GDM1 (cell line): ENCODE results near the gene PDGFA.

Experiments used
- DNase-seq: peaks from one replicate; lab custom pipeline; 2025; lab: John Stamatoyannopoulos, UW

PDGFA gene

DNA sequence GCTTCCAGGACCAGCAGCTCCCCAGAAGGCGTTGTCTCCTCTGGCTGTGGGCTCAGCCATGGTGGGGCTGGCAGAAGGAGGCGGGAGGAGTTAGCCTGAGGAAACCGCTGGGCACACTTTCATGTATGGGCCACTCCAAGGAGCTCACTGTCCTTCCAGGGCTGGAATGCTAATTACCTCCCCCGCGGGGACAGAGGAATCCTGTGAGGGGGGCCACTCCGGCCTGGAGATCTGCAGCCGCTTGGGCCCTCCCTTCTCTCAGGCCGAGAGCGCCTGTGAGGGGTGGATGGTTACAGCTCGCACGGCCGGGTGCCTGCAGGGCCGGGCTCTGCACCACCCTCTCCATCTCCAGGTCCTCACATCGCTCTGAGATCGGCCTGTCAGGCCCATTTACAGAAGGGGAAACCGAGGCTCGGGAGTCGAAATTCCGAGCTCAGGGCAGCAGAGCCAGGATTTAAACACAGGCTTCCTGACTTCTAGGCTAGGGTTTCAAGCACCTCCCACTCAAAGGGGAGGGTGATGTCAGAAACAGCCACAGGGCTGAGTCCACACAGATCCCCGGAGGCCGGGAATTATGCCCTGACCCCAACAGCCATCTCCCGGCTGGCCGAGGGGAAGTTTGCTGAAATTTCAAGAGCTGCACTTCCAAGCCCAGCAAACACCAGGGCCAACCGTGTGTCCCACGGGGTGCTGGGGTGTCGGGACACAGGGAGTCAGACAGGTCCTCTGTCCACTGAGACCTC, 59.1 kb downstream of the PDGFA start:
- DNase-seq, result no peak

DNA sequence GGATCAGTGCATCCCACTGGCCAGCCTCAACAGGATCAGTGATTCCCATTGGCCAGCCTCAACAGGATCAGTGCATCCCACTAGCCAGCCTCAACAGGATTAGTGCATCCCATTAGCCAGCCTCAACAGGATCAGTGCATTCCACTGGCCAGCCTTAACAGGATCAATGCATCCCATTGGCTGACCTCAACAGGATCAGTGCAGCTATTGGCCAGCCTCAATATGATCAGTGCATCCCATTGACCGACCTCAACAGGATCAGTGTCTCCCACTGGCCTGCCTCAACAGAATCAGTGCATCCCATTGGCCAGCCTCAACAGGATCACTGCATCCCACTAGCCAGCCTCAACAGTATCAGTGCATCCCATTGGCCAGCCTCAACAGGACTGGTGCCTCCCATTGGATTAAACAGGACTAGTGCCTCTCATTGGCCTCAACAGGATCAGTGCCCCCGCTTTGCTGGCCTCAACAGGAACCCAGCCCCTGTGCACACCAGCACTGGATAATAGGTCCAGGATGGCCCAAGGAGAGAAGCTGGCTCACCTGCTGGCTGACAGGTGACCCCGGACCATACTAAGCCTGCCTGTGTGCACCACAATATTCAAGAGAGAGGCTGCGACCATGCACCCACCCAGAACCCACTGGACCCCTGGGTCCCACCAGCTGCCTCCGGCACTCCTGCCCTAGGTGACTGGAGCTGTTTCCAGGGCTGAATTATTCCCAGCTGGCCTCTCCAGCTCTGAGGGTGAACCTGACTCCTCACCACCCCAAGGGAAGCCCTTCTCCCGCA, 59.9 kb downstream of the PDGFA start:
- DNase-seq, result no peak

DNA sequence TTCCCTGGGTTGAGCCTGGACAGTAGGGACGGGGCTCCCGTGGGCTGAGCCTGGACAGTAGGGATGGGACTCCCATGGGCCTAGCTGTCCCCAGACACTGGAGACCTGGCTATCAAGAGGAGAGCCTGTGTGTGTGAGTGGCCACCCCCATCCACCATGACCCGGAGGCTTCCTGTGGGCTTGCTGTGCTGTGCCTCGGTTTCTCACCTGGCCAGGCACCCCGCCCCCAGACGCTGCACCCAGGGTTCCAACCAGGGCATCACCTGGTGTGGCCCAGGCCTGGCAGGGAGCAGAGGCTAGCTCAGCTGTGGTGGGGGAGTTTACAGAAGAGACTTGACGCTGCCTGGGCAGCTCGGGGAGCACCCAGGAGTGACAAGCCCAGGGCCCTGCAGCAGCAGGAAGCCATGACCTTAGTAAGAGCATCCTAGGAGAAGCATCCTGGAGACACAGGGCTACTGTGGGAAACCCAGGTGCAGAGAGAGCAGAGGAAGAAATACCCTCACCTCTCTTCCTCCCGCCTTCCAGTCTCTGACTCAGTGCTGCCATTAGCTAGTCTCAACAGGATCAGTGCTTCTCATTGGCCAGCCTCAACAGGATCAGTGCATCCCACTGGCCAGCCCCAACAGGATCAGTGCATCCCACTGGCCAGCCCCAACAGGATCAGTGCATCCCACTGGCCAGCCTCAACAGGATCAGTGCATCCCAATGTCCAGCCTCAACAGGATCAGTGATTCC, 61.0 kb downstream of the PDGFA start:
- DNase-seq, result no peak

DNA sequence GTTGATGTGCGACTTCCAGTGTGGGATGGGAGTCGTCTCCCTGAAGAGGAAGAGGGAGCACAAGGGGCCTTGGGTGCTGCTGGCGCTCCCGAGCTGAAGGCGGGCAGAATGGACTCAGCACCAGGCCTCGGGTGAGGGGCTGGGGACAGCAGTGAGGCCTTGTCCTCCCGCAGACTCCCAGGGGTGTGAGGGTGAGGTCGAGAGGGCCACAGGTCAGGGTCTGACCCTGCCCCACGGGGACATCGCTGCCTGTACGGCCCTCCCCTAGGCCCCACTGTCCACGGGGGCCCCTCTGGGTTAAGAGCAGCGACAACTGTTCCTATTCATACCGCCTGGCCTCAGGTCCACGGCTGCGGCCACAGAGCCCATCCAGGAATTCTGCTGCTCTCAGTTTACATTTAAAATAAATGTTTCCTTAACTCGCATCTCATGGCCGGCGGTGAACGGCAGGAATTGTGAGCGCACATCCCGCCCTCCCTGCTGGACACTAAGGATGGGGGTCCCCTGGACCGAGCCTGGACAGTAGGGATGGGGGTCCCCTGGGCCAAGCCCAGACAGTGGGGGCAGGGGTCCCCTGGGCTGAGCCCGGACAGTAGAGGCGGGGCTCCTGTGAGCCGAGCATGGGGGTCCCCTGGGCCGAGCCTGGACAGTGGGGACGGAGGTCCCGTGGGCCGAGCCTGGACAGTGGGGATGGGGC, 61.7 kb downstream of the PDGFA start:
- DNase-seq, result no peak

- no peak for DNase-seq
Observed at GRCh38 chr7:455110-455928, 64.3 kb downstream of the PDGFA start.

DNA sequence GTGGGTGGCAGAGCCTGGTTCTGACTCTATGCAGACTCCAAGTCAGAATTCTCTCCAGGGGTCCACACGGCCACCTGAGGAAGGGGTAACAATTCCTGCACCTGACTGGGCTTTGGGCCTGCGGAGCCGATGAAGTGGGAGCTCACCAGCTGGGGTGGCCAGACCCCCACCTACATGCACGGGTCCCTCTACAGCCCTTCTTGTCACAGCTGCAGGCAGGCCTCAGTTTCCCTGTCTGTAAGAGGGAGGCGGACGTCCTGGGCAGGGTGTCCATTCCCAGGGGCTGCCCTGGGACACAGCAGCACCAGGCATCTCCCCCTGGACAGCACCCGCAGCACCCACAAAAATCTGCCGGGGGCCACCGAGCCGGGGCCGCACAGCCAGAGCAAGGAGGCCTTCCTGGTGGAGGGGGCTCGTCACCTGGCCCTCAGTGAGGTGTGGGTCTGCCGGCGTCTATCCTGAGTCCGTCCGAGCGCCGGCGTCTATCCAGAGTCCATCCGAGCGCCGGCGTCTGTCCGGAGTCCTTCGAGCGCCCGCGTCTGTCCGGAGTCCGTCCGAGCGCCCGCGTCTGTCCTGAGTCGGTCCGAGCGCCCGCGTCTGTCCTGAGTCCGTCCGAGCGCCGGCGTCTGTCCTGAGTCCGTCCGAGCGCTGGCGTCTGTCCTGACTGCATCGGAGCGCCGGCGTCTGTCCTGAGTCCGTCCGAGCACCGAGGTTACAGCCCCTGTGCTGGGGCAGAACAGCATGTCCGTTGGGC, 65.1 kb downstream of the PDGFA start:
- no peak for DNase-seq

GRCh38 chr7:453597-454306, 65.9 kb downstream of the PDGFA start:
- DNase-seq, result no peak

GRCh38 chr7:452791-453455, 66.7 kb downstream of the PDGFA start:
- DNase-seq, result no peak

DNA sequence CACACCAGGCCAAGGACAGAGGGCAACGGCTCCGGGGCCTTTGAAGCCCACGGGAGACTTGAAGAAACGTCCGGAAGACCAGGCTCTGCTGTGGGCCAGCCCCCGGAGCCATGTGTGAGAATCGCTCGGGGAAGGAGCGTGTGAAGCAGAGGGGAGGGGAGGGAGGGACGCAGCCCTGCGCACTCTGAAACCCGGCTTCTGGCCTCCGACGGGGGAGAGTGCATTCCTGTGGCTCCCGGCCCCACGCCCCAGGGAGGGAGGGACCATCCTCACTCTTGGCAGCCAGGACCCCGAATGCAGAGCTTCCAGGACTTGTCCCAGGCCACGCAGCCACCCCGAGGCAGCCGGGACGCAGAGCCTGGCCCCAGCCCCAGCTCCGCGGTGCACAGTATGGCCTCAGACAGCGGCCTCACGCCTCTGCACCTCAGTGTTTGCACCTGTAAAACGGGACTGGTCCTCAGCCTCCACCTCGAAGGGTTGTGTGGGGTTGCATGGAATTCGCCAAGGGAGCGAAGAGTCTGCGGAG, 67.4 kb downstream of the PDGFA start:
- DNase-seq, result no peak

DNA sequence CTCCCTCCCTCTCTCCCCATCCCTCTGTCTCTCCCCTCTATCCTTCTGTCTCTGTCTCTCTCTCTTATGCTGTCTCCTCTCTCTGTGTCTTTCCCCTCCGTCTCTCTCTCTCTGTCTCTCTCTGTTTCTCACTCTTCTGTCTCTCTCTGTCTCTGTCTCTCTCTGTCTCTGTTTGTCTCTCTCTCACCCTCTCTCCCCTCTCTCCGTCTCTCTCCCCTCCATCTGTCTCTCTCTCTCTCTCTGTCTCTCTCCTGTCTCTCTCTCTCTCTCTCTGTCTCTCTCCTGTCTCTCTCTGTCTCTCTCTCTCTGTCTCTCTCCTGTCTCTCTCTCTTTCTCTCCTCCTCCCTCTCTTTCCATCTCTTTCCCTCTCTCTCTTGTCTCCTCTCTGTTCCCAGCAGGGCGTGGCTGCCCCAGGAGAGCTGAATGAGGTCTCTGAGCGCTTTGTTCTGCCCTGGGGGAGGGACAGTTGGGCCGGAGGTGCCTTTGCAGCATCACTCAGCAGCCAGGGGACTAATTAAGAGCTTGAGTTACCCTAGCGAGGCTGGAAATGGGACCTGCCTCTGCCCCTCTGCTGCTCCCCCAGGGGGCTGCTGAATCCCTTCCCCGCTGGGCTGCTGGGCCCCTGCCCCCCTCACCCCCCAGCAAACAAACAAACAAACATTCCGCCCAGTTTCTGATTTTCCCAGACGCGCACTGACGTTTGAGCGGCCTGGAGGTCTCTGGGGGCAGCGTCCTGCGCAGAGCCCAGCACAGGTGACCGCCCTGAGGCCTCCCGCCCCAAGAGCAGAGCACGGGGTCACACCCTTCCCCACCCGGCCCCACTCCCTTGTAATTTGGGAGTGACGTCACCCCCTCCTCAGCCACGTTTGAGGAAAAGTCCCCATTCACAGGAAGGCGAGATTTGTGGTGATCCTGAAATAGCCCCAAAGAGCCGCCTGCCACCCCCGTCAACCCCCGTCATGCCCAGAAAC, 68.1 kb downstream of the PDGFA start:
- DNase-seq, result no peak

DNA sequence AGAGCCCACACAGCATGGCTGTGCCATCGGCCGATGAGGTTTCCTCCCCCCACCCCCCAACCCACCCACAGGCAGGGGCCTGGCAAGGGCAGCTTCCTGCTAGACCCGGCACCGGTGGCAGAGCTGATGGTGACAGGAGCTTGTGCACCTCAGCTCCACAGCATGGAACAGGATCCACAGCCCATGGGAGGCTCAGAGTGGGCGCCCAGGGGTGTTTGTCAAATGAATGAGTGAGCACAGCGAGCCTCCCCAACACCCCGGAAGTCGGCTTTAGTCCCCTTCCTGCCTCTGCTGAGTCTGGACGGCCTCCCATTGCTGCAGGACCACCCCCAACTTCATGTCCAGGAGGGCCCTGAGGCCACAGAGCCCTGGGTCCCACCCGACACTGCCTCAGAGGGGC, 68.9 kb downstream of the PDGFA start:
- no peak for DNase-seq

DNA sequence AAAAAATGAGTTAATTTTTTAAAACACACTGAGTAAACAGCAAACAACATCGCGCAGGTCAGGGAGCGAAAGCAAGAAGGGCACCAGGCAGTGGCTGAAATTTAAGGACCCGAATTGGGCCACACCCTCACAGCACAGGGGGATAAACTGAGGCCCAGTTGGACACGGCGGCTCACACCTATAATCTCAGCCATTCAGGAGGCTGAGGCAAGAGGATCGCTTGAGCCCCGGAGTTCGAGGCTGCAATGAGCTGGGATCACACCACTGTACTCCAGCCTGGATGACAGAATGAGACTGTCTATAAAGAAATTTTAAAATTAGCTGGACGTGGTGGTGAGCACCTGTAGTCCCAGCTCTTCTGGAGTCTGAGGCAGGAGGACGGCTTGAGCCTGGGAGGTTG, 69.6 kb downstream of the PDGFA start:
- no peak for DNase-seq

- DNase-seq, result no peak
Observed at GRCh38 chr7:449324-450019, 70.2 kb downstream of the PDGFA start.

DNA sequence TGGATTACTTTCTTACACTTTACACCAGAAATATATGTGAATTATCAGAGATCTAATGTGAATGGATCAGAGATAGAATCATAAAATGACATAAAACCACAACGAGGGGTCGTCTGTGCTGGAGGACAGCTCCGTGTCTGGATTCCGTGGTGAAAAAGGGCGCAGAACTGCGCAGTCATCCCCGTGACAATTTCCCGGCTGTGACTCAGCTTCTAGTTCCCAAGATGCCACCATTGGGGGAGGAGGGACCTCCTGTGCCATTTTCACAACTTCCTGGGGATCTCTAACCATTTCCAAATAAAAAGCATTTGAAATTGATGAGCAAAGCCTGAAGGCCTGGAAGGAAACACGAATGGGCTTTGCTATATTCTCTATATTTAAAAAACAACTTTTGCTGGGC, 72.1 kb downstream of the PDGFA start:
- peak; percentile 34 for DNase-seq
